GM19099 (cell line): ENCODE data around the gene BSDC1.

ENCODE experiments used
- POLR2A ChIP-seq: IDR thresholded peaks from 3 replicates; pipeline ENCODE4 v1.6.1; 2011; ENCODE audit warnings: low read depth; ENCODE audit not compliant: insufficient read length; ENCODE audit errors: extremely low read depth

BSDC1 gene

GRCh38 chr1:32352239-32352745, 41.9 kb downstream of the BSDC1 start:
- no peak for TF ChIP-seq POLR2A

DNA sequence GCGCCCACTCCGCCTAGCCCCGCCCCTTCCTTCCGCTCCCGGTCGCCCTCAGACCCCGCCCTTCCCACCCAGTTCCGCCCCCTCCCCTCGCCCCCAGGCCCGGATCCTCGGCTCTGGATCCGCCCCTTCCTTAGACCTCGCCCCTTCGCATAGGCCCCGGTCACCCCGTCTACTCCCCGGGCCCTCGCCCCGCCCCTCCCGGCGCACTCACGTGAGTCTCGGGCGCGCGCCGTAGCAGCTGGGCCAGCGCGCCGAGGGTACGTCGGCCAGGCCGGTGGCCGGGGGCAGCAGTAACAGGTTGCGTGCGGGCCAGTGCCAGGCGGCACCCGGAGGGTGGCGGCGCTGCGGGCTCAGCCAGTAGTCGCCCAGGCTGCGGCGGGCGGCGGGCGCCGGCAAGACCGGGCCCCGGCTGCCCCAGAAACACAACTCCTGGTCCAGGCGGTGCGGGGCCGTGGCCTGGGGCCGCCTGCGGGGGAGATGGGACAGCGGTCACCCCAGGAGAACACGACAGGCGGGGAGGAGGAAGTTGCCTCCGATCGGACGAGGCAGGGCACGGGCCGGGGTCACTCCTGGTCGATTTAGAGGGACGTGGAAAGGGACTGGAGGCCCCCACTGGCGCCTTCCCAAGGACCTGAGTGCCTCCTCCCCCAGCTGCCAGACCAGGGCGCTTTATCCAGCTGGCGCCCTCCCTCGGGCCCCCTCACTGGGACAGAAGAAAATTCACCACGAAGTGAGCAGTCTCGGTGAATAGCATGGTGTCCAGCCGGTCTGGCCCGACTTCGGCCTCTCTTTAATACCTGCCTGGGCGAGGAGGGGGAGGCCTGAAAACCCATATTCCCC, 42.6 kb downstream of the BSDC1 start:
- peak; percentile 80 for TF ChIP-seq POLR2A

- TF ChIP-seq POLR2A = no peak
Measured at GRCh38 chr1:32350785-32351398, 43.3 kb downstream of the BSDC1 start.

DNA sequence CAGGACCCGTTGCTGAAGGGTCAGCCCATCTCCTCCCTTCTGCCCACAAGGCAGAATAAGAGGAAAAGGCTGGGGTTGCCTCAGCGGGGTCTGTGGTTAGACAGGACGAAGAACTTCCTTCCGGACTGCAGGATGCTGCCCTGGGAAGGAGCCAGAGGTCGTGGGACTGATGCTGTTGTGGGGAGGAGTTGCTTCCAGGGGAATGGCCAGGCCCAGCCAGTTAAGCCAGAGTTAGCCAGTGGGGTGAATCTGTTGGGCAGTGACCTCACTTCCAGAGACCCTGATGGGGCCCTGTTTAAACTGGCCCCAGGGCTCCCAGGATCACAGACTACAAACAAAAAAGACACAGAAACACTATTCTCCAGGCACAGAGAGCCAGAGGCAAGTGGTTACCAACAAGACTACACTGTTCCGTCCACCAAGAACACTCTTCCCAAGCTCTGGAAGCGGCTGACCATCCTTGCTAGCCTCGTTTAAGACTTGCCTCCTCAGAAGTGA, 45.0 kb downstream of the BSDC1 start:
- TF ChIP-seq POLR2A = no peak

DNA sequence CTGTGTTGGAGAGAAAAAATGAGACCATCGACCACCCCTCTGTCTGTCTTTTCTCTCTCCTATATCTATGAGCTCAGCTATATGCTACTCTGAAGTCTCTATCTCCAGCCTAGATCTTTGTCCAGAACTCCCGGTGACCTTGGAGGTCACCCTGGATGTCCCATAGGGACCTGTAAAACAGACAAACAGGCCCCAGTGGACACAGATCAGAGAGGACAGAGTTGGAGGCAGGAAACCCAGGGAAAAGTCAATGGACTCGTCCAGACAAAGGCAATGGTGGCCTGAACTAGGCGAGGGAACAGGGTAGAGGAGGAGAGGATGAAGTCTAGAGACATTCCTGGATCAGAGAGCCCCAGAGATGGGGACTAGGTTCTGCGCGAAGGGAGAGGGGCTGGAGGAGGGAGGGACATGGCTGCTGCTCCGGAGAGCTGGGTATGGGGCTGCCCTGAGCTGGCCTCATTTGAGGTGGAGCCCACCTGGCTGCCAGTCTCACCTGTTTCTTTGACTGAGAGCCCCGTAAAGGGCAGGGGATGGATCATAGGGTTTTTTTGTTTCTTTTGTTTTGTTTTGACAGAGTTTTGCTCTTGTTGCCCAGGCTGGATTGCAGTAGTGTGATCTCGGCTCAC, 47.6 kb downstream of the BSDC1 start:
- no peak for TF ChIP-seq POLR2A

GRCh38 chr1:32345289-32345827, 48.9 kb downstream of the BSDC1 start:
- no peak for TF ChIP-seq POLR2A

GRCh38 chr1:32342704-32343103, 51.5 kb downstream of the BSDC1 start:
- no peak for TF ChIP-seq POLR2A

- TF ChIP-seq POLR2A = no peak
Measured at GRCh38 chr1:32341971-32342370, 52.3 kb downstream of the BSDC1 start.

DNA sequence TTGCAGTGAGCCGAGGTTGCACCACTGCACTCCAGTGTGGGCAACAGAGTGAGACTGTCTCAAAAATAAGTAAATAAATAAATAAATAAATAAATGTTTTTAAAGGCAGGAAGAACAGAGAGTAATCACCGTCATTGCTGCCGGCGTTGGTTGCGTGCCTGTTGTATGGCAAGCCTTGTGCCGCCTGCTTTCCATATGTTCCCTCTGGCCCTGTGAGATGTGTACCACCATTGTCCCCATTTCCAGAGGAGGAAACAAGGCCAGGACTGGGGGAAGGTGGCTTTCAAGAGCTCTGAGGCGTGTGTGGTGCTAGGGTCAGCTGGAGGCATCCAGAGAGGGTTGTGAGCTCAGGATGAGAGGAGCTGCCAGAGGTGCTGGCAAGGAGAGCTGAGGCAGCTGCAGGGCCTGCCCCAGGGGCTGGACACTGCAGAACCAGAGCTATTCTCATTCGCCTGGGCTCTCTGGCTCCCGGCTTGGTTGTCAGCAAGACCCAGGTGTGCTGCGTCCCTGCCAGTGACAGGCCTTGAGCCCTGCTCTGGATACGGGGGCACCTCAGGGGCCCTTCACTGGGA, 53.0 kb downstream of the BSDC1 start:
- no peak for TF ChIP-seq POLR2A

GRCh38 chr1:32339363-32339978, 54.8 kb downstream of the BSDC1 start:
- TF ChIP-seq POLR2A = no peak

- no peak for TF ChIP-seq POLR2A
Measured at GRCh38 chr1:32338637-32339145, 55.5 kb downstream of the BSDC1 start.

- TF ChIP-seq POLR2A = no peak
Measured at GRCh38 chr1:32337855-32338636, 56.2 kb downstream of the BSDC1 start.

DNA sequence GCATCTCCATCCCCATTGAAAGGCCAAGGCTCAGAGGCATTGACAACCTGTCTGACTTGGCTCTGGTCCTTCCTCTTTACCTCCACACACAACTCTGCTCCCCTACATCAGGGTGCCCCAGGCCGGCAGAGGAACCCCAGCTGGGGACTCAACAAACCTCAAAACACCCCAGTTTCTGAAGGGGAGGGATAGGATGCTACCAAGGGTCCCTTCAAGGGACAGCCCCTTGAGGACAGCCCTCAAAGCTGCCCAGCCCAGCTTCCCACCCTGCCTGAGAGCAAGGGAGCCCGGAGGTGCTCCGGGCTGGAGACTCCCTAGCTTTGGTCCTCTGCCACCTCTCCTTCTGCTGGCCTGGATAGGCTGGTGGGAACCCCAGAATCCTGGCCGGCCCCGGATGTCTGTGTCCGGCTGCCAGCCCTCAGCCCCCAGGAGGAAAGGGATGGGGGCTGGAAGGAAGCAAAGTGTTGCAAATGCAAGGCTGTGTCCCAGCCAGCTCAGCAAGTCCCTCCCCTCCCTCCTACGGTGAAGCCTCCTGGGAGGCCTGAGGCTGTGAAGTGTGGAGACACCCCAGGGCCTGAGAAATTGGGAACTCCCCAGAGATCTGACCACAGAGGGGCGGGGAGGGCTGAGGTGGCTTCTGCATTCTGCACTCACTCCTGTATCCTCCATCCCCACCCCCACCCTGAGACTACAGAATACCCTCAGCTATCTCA, 57.1 kb downstream of the BSDC1 start:
- TF ChIP-seq POLR2A = peak; percentile 34
